Type B pancreatic cell (in vitro differentiated cells): ENCODE results near the gene NR6A1. TPM values are rescaled to one million over a fixed set of nuclear protein-coding genes. Genes with fewer than 3 reads are reported as not detected.
"Not testable (repeated sequence)": the region's sequence is repeated elsewhere in the genome, so short reads cannot be mapped to it uniquely, and the experiment has no call there.

Experiments
- DNase-seq: peaks from one replicate; pipeline ENCODE4 v3.0.0; 2021; ENCODE audit warnings: mixed read lengths; ENCODE audit not compliant: unreplicated experiment; ENCODE audit errors: extremely low spot score
- H3K27ac Mint-ChIP-seq: 2 replicates; pipeline ENCODE4 v1.8.0; 2021; ENCODE audit warnings: mild to moderate bottlenecking, mixed read lengths
- H3K27me3 Mint-ChIP-seq: 2 replicates; pipeline ENCODE4 v1.8.0; 2021; ENCODE audit warnings: mixed read lengths
- H3K36me3 Mint-ChIP-seq: 2 replicates; pipeline ENCODE4 v1.8.0; 2021; ENCODE audit warnings: mixed read lengths
- H3K4me1 Mint-ChIP-seq: one replicate; pipeline ENCODE4 v1.8.0; 2021; ENCODE audit warnings: mixed read lengths; ENCODE audit not compliant: unreplicated experiment
- H3K4me3 Mint-ChIP-seq: 2 replicates; pipeline ENCODE4 v1.8.0; 2021; ENCODE audit warnings: mild to moderate bottlenecking, mixed read lengths
- H3K9me3 Mint-ChIP-seq: 2 replicates; pipeline ENCODE4 v1.8.0; 2021; ENCODE audit warnings: mixed read lengths
- total RNA-seq: library from RNA; stranded (reverse); gene quantifications from 2 replicates; pipeline ENCODE4 v1.2.1, GENCODE V29; 2021; ENCODE audit warnings: low replicate concordance
- TF ChIP-seq, protein P1 (sequence below): fragments of 200-600 bp; sonication (generic); conservative IDR thresholded peaks from 2 replicates; pipeline ENCODE4 v1.5.0; 2021; ENCODE audit warnings: antibody characterized with exemption, mild to moderate bottlenecking

The NR6A1 gene
- total RNA-seq, 1 donor from 2014 or later, result 10.0 TPM

DNA sequence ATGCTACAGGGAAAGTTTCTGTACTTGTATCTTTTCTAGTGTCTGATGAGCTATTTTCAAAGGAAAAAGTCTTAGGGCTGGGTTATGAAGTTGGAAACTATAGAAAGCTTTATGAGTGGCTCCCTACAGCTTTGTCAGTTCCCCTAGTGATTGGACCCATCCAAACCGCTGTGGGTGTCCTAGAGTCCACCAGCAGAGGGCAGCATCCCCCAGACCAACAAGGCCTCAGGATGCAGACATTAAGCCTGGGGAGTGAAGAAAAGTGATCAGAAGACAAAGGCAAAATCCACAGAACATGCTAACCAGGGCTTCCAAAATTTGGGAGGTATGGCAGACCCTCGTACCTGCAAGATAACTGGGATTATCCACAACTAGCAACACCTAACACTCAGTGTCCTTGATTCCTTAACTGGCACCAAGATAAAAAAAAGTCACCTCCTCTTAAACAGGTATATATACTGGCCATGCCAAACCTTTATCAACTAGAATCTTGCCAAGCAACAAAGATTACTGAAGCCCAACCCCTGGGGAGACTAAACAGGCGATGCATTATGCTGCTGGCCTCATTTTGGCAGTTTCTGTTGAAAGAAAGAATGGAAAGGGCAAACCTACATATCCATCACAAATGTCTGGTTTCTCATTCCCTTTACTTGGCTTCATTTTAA is 153.5 kb downstream of the NR6A1 start:
- H3K9me3 Mint-ChIP-seq, result no peaks in the 10 kb centered on the region
- H3K27ac Mint-ChIP-seq, result peak overlapping the region; percentile 79
- peak overlapping the region; percentile 30 for H3K4me3 Mint-ChIP-seq
- H3K4me1 Mint-ChIP-seq, result peaks cover 13% of the 10 kb centered on the region
- peak; percentile 78 for DNase-seq
- TF ChIP-seq, protein P1, sequence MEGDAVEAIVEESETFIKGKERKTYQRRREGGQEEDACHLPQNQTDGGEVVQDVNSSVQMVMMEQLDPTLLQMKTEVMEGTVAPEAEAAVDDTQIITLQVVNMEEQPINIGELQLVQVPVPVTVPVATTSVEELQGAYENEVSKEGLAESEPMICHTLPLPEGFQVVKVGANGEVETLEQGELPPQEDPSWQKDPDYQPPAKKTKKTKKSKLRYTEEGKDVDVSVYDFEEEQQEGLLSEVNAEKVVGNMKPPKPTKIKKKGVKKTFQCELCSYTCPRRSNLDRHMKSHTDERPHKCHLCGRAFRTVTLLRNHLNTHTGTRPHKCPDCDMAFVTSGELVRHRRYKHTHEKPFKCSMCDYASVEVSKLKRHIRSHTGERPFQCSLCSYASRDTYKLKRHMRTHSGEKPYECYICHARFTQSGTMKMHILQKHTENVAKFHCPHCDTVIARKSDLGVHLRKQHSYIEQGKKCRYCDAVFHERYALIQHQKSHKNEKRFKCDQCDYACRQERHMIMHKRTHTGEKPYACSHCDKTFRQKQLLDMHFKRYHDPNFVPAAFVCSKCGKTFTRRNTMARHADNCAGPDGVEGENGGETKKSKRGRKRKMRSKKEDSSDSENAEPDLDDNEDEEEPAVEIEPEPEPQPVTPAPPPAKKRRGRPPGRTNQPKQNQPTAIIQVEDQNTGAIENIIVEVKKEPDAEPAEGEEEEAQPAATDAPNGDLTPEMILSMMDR, result peak; percentile 96
- no peaks in the 10 kb centered on the region for H3K36me3 Mint-ChIP-seq
- no peaks in the 10 kb centered on the region for H3K27me3 Mint-ChIP-seq

DNA sequence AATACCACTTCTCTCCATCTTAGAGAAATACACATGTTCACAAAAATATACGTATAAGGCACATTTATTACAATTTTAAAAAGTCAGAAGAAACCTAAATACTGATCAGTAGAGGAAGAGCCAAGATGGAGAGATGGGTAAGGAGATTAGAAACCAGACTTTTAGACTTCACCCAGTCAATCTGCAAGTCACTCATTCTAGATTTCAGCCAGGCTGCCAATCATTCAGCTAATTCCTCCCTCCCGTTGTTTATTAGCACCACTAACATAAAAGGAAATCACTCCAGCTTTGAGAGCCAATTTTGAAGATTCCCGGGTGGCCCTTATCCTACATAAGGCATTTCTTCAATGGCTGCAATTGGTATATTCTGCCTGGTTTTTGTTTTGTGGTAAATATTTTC is 154.2 kb downstream of the NR6A1 start:
- TF ChIP-seq, protein P1, result no peak
- Mint-ChIP-seq H3K36me3 (no peaks in the 10 kb centered on the region), H3K4me1 (peaks cover 13% of the 10 kb centered on the region), H3K9me3 (no peaks in the 10 kb centered on the region), H3K4me3 (no peak overlapping the region), H3K27ac (peak overlapping the region; percentile 79), H3K27me3 (no peaks in the 10 kb centered on the region)
- DNase-seq, result no peak

DNA sequence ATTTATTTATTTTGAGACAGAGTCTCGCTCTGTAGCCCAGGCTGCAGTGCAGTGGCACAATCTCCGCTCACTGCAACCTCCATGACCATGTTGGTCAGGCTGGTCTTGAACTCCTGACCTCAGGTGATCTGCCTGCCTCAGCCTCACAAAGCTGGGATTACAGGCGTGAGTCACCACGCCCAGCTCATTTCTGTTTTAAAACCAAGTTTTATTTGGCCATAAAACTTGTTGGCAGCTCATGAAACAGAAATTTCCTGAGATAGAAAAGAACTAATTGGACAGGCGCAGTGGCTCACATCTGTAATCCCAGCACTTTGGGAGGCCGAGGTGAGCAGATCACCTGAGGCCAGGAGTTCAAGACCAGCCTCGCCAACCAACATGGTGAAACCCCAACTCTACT is 155.3 kb downstream of the NR6A1 start:
- not testable (repeated sequence) for H3K9me3 Mint-ChIP-seq, H3K4me3 Mint-ChIP-seq, H3K36me3 Mint-ChIP-seq, H3K27me3 Mint-ChIP-seq, DNase-seq, H3K27ac Mint-ChIP-seq
- peaks cover 13% of the 10 kb centered on the region for H3K4me1 Mint-ChIP-seq

DNA sequence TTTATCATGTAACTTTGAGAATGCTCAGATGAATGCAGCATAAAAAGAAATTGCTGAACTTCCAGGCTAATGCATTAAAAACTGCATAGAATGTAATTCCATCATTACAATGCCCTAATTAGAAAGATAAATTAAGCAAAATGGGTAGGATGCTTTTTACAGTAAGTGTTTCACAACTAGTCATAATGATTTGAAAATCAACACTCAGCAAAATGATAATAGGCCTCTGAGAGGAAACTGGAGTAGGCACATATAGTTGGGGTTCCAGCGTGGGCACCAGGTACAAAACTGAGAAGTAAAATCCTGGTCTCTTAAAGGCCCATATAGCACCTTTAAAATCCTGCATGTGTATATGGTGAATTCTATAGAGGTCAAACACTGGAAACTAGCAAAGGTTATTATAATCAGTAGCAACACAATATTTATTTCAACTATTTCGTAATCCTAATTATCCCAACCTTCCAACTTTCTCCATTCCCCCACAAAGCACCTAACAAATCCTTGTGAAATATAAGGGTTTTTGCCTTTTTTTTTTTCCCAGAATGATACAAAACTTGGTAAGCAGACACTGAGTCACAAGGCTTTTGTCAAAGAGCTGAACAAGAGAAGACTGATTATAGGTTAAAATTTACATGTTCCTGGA is 155.9 kb downstream of the NR6A1 start:
- H3K4me1 Mint-ChIP-seq, result peaks cover 13% of the 10 kb centered on the region
- no peak overlapping the region for H3K4me3 Mint-ChIP-seq
- TF ChIP-seq, protein P1, result no peak
- DNase-seq, result no peak
- no peak overlapping the region for H3K27ac Mint-ChIP-seq
- no peaks in the 10 kb centered on the region for H3K27me3 Mint-ChIP-seq
- no peaks in the 10 kb centered on the region for H3K36me3 Mint-ChIP-seq
- no peaks in the 10 kb centered on the region for H3K9me3 Mint-ChIP-seq

DNA sequence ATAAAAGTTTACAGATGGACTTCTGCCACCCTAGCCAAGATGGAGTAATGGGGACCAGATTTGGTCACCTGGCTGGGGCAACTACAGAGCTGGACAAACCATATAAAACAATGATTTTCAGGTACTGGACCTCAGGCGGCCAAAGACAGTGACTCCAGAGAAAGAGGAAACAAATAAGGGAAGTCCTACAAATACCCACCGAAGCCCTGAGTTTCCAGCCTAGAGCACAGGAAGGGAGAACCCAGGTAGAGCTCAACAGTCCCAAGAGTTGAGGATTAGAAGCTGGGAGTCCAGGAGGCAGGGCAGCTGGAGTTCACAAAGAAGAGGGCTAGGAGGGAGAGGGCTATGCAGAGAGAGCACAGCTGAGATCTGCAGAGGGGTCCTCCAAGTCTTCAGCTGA is 157.3 kb downstream of the NR6A1 start:
- Mint-ChIP-seq H3K36me3 (no peaks in the 10 kb centered on the region), H3K27me3 (no peaks in the 10 kb centered on the region), H3K4me3 (no peak overlapping the region), H3K9me3 (no peaks in the 10 kb centered on the region), H3K4me1 (peaks cover 12% of the 10 kb centered on the region), H3K27ac (no peak overlapping the region)
- DNase-seq, result no peak
- TF ChIP-seq, protein P1, result no peak

DNA sequence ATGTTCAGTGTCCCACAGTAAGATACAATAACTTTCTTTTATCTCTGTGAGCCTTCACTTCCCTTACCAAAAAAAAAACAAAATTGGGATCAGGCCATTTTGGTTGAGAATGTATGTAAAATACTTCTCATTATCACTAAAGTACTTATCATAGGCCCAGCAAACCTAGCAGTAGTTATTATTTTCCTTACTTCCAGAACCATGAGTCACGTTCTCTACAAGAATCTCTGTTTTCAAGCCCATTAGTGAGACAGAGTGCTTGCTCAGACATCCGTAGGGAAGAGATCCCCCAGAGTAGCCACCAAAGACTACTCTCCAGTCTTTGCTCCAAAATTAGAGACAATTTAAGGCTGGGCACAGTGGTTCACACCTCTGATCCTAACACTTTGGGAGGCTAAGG is 160.0 kb downstream of the NR6A1 start:
- Mint-ChIP-seq H3K27me3 (no peaks in the 10 kb centered on the region), H3K4me3 (no peak overlapping the region), H3K9me3 (no peaks in the 10 kb centered on the region), H3K36me3 (no peaks in the 10 kb centered on the region), H3K27ac (no peak overlapping the region), H3K4me1 (no peaks in the 10 kb centered on the region)
- DNase-seq, result no peak
- TF ChIP-seq, protein P1, result no peak
